GM12878 (cell line): ENCODE results near the gene TMEM232. TPM values are rescaled to one million over a fixed set of nuclear protein-coding genes. Genes with fewer than 3 reads are reported as not detected.

Experiments used
- ATAC-seq: fragments of 200-7000 bp; cut with Tn5 transposase; 3 replicates; pipeline ENCODE4 v1.9.1; 2020; ENCODE audit warnings: mild to moderate bottlenecking, moderate library complexity
- BruUV-seq: library from RNA; stranded (reverse); fragments of 400-500 nt; replicated peaks from 2 replicates; lab custom pipeline; 2021; lab: Mats Ljungman, UMichigan
- CTCF ChIA-PET: fragments of 300-600 bp; sonication (Branson Sonifier 250); formaldehyde crosslinking; extraction: SDS; loops from one replicate; lab custom pipeline; 2021; ENCODE audit warnings: inconsistent platforms; lab: Yijun Ruan, JAX
- POLR2A ChIA-PET: fragments of 350-600 bp; formaldehyde crosslinking; extraction: SDS; loops from one replicate; lab custom pipeline; 2021; ENCODE audit warnings: inconsistent platforms; lab: Charles Lee
- RAD21 ChIA-PET: fragments of 300-600 bp; sonication (Branson Sonifier 250); formaldehyde crosslinking; loops from one replicate; lab custom pipeline; 2023; ENCODE audit warnings: antibody characterized with exemption; ENCODE audit not compliant: unreplicated experiment; lab: Charles Lee
- SMC1A ChIA-PET: fragments of 300-600 bp; sonication (Branson Sonifier 250); formaldehyde crosslinking; loops from one replicate; lab custom pipeline; 2023; ENCODE audit not compliant: unreplicated experiment, uncharacterized antibody; lab: Charles Lee
- DNase-seq: peaks from one replicate; pipeline ENCODE4 v3.0.0-alpha.2; 2011; ENCODE audit warnings: low read depth, low spot score
- FAIRE-seq: peaks from 3 replicates; lab custom pipeline; 2011; peaks lifted over from hg19 to GRCh38; lab: Jason Lieb, UNC
- H2AFZ ChIP-seq: 2 replicates; pipeline ENCODE4 v1.6.0; 2011; ENCODE audit warnings: low read depth, low read length, control low read depth; ENCODE audit not compliant: control insufficient read depth
- H3K27ac ChIP-seq: 2 replicates; pipeline ENCODE4 v1.5.1; 2011; ENCODE audit warnings: control low read depth; ENCODE audit not compliant: control insufficient read depth, insufficient read depth
- H3K27me3 ChIP-seq, 2 experiments: replicated peaks in 1 of 2; 2 replicates each; pipeline versions ENCODE4 v1.6.0 to v1.6.1; 2011; ENCODE audit warnings: low read length in 1 of 2; ENCODE audit not compliant: control insufficient read depth in 2 of 2, insufficient read depth in 2 of 2
- H3K36me3 ChIP-seq, 2 experiments: 2 replicates each; pipeline ENCODE4 v1.5.1; 2011; ENCODE audit warnings: low read length in 1 of 2; ENCODE audit not compliant: control insufficient read depth in 2 of 2, insufficient read depth in 2 of 2
- H3K4me1 ChIP-seq: 2 replicates; pipeline ENCODE4 v1.6.1; 2011; ENCODE audit warnings: mild to moderate bottlenecking, low read length, moderate library complexity, mixed read lengths; ENCODE audit not compliant: control insufficient read depth, insufficient read depth
- H3K4me2 ChIP-seq: 2 replicates; pipeline ENCODE4 v1.6.0; 2011; ENCODE audit warnings: control low read depth; ENCODE audit not compliant: control insufficient read depth, insufficient read depth
- H3K4me3 ChIP-seq: fragments of 200-600 bp; sonication (generic); 2 replicates; pipeline ENCODE4 v1.5.1; 2016
- H3K79me2 ChIP-seq: 2 replicates; pipeline ENCODE4 v1.6.0; 2011; ENCODE audit warnings: low read length; ENCODE audit not compliant: control insufficient read depth, insufficient read depth
- H3K9ac ChIP-seq: 2 replicates; pipeline ENCODE4 v1.8.0; 2011; ENCODE audit warnings: low read length, control low read depth, mixed read lengths; ENCODE audit not compliant: control insufficient read depth, insufficient read depth
- H3K9me3 ChIP-seq: replicated peaks from 3 replicates; pipeline ENCODE4 v1.5.1; 2011; ENCODE audit warnings: mild to moderate bottlenecking, low read length; ENCODE audit not compliant: control insufficient read depth, insufficient read depth
- H4K20me1 ChIP-seq: 2 replicates; pipeline ENCODE4 v1.6.0; 2011; ENCODE audit not compliant: control insufficient read depth, insufficient read depth
- ASH2L ChIP-seq: fragments of 300-600, 200-600 bp; sonication (generic); IDR thresholded peaks from 2 replicates; pipeline ENCODE4 v1.6.1; 2017; ENCODE audit warnings: low read depth, mild to moderate bottlenecking, borderline replicate concordance
- ATF7 ChIP-seq: fragments of 450-650 bp; IDR thresholded peaks from 2 replicates; pipeline ENCODE4 v1.6.1; 2016; ENCODE audit warnings: low read depth, mild to moderate bottlenecking
- BCL11A ChIP-seq: IDR thresholded peaks from 2 replicates; pipeline ENCODE4 v1.6.1; 2011; ENCODE audit warnings: low read depth, low read length
- BMI1 ChIP-seq: fragments of 450-650 bp; IDR thresholded peaks from 2 replicates; pipeline ENCODE4 v1.6.1; 2016; ENCODE audit warnings: mild to moderate bottlenecking, moderate library complexity, borderline replicate concordance
- CREM ChIP-seq: IDR thresholded peaks from 2 replicates; pipeline ENCODE4 v1.6.1; 2014; ENCODE audit warnings: antibody characterized with exemption, low read depth
- IKZF1 ChIP-seq: fragments of 450-650 bp; conservative IDR thresholded peaks from 2 replicates; pipeline ENCODE4 v1.6.1; 2017; ENCODE audit warnings: antibody characterized with exemption, mild to moderate bottlenecking
- IKZF2 ChIP-seq, 2 experiments: fragments of 450-650 bp; IDR thresholded peaks; 2 replicates each; pipeline ENCODE4 v1.6.1; 2017; ENCODE audit warnings: mild to moderate bottlenecking in 2 of 2, moderate library complexity in 2 of 2
- MEF2B ChIP-seq: fragments of 450-650 bp; IDR thresholded peaks from 2 replicates; pipeline ENCODE4 v1.6.1; 2018; ENCODE audit warnings: mild to moderate bottlenecking, moderate library complexity; ENCODE audit not compliant: partially characterized antibody, poor library complexity, severe bottlenecking
- MTA2 ChIP-seq: fragments of 450-650 bp; IDR thresholded peaks from 2 replicates; pipeline ENCODE4 v1.6.1; 2016; ENCODE audit warnings: low read depth, mild to moderate bottlenecking, moderate library complexity
- NFIC ChIP-seq: IDR thresholded peaks from 2 replicates; pipeline ENCODE4 v1.6.1; 2012; ENCODE audit warnings: low read depth, mild to moderate bottlenecking, inconsistent platforms, low read length, moderate library complexity
- NFYA ChIP-seq: IDR thresholded peaks from 2 replicates; pipeline ENCODE4 v1.6.1; 2011; ENCODE audit warnings: low read depth, mild to moderate bottlenecking, low read length, improper control_type of control experiment, borderline replicate concordance
- NR2C2 ChIP-seq: IDR thresholded peaks from 2 replicates; pipeline ENCODE4 v1.6.1; 2011; ENCODE audit warnings: borderline replicate concordance, low read depth; ENCODE audit not compliant: control insufficient read depth, insufficient read length
- RUNX3 ChIP-seq: IDR thresholded peaks from 2 replicates; pipeline ENCODE4 v1.6.1; 2012; ENCODE audit warnings: low read length, inconsistent platforms
- SMAD5 ChIP-seq: IDR thresholded peaks from 2 replicates; pipeline ENCODE4 v1.6.1; 2016; ENCODE audit warnings: antibody characterized with exemption, low read depth
- SPI1 ChIP-seq: IDR thresholded peaks from 2 replicates; pipeline ENCODE4 v1.6.1; 2011; ENCODE audit warnings: low read depth, mild to moderate bottlenecking, low read length, moderate library complexity, borderline replicate concordance; ENCODE audit not compliant: insufficient read depth
- SRF ChIP-seq, 2 experiments: IDR thresholded peaks; 2 replicates each; pipeline ENCODE4 v1.6.1; 2011; ENCODE audit warnings: low read depth in 2 of 2, low read length in 2 of 2, mild to moderate bottlenecking in 1 of 2, moderate library complexity in 1 of 2
- SUPT20H ChIP-seq: IDR thresholded peaks from 2 replicates; pipeline ENCODE4 v1.6.1; 2011; ENCODE audit warnings: low read depth, mild to moderate bottlenecking, low read length, moderate library complexity, borderline replicate concordance; ENCODE audit not compliant: control insufficient read depth
- ZBED1 ChIP-seq: IDR thresholded peaks from 2 replicates; pipeline ENCODE4 v1.6.1; 2016; ENCODE audit warnings: borderline replicate concordance
- ZNF207 ChIP-seq: fragments of 450-650 bp; IDR thresholded peaks from 2 replicates; pipeline ENCODE4 v1.6.1; 2014; ENCODE audit warnings: antibody characterized with exemption, mild to moderate bottlenecking, borderline replicate concordance
- ZNF24 ChIP-seq: fragments of 450-650 bp; IDR thresholded peaks from 2 replicates; pipeline ENCODE4 v1.6.1; 2017; ENCODE audit warnings: antibody characterized with exemption, mild to moderate bottlenecking
- ZNF274 ChIP-seq: IDR thresholded peaks from one replicate; pipeline ENCODE4 v1.8.0; 2011; ENCODE audit not compliant: insufficient read length, insufficient read depth
- WGBS: methylation state at CpG from one replicate; pipeline ENCODE4 v1.1.6; 2016; ENCODE audit warnings: low lambda C conversion rate; ENCODE audit not compliant: insufficient replicate concordance, insufficient coverage; ENCODE audit errors: missing lambda C conversion rate; 5-methylcytosine and 5-hydroxymethylcytosine counted together
- in situ Hi-C: fragments of 300-500 bp; cut with MboI; formaldehyde crosslinking; loops from 9 replicates; pipeline ENCODE4 v1.14.3; 2018; ENCODE audit warnings: mixed read lengths
- intact Hi-C: fragments of 100-400 bp; cut with micrococcal nuclease; formaldehyde crosslinking; loops from one replicate; pipeline ENCODE4 v1.14.2; 2022; ENCODE audit not compliant: unreplicated experiment
- polyA plus RNA-seq, 11 experiments: library from polyadenylated mRNA; depleted of rRNA in 4 of 11; unstranded in 6 of 11; stranded (reverse) in 5 of 11; fragments of >200 nt; fragmentation: Nextera tagmentation in 4 of 11; fragmentation: Illumina TruSeq in 1 of 11; extraction: Ambion mirVana in 4 of 11; extraction: Trizol in 1 of 11; gene quantifications; 1 replicate in 1 of 11; 2 replicates in 10 of 11; pipeline versions ENCODE4 v1.2.1 to v1.2.3, GENCODE V29; 2011 to 2016; ENCODE audit warnings: inconsistent platforms in 2 of 11, missing spikeins in 2 of 11, low read depth in 1 of 11
- total RNA-seq, 4 experiments: library from RNA; depleted of rRNA in 3 of 4; stranded (reverse); fragments of >200 nt in 3 of 4; fragmentation: Illumina TruSeq in 1 of 4; extraction: Trizol in 1 of 4; gene quantifications; 2 replicates each; pipeline versions ENCODE4 v1.2.1 to v1.2.3, GENCODE V29; 2013 to 2021
- TF ChIP-seq, protein P1 (sequence below): IDR thresholded peaks from 2 replicates; pipeline ENCODE4 v1.6.1; 2012; ENCODE audit warnings: low read length, inconsistent platforms
- TF ChIP-seq, protein P2 (sequence below): IDR thresholded peaks from 2 replicates; pipeline ENCODE4 v1.6.1; 2012; ENCODE audit warnings: low read depth, low read length, improper control_type of control experiment
- TF ChIP-seq, protein P3 (sequence below): fragments of 450-650 bp; IDR thresholded peaks from 2 replicates; pipeline ENCODE4 v1.6.1; 2017; ENCODE audit warnings: borderline replicate concordance

The TMEM232 gene
- total and polyA plus RNA-seq, 10 of the 15 experiments (the other 5 are each of a cell fraction or from before 2014, with no cell fraction given): 0.29 to 1.3 (median 0.91) TPM

DNA sequence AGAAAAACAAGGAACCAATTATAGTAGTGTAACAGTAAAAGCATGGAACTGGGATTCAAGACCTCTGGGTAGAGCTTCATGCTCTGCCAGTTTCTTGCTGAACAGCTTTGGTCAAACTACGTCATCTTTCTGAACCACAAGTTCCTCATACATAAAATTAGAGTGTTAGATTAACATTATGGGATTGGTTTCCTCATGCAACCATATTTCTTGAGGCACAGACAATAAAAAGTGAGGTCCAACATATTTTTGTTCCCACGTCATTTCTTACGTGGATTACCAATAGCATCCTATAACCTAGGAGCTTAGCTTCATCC, 354.8 kb downstream of the TMEM232 start:
- H4K20me1 ChIP-seq: no peaks in the 10 kb centered on the region
- CTCF ChIA-PET: no interaction called here
- peak; percentile 94 for ATAC-seq
- H3K4me1 ChIP-seq: no peaks in the 10 kb centered on the region
- WGBS: 25% methylated on average over 3 of the region's 3 CpGs
- in situ Hi-C loops: no loop called here
- no peaks in the 10 kb centered on the region for H3K27me3 ChIP-seq
- DNase-seq: peak; percentile 20
- H3K9ac ChIP-seq: no peak overlapping the region
- BruUV-seq: no TSS peak
- no peak overlapping the region for H3K27ac ChIP-seq
- H3K4me2 ChIP-seq: no peak overlapping the region
- POLR2A ChIA-PET: no interaction called here
- SMC1A ChIA-PET: no interaction called here
- H3K4me3 ChIP-seq: no peak overlapping the region
- FAIRE-seq: peak; percentile 73
- no peaks in the 10 kb centered on the region for H3K79me2 ChIP-seq
- intact Hi-C loops: no loop called here
- H3K36me3 ChIP-seq: no peaks in the 10 kb centered on the region
- no peak overlapping the region for H2AFZ ChIP-seq
- RAD21 ChIA-PET: no interaction called here
- no peaks in the 10 kb centered on the region for H3K9me3 ChIP-seq
- TF ChIP-seq NR2C2 (no peak), ZNF207 (no peak), BMI1 (0 out of 2 replicates have a peak, but pooled peaks have one; percentile 28), NFIC (peak; percentile 44; the same call in 1 of the 2 replicates), SRF (IDR thresholded peaks at IDR 0.05; ENCODE audit: low read depth in 2 of 2, low read length in 2 of 2) (no peak), SPI1 (peak; percentile 40; the same call in 1 of the 2 replicates), MTA2 (peak; percentile 61; the same call in 1 of the 2 replicates), MEF2B (no peak), NFYA (no peak), IKZF2 (IDR thresholded peaks at IDR 0.05) (peak; percentile 26 to 49; a peak in 1 of 4 replicates), ZNF24 (no peak), RUNX3 (peak; percentile 80), BCL11A (peak; percentile 47; the same call in 1 of the 2 replicates), SMAD5 (no peak), CREM (peak; percentile 40; the same call in 1 of the 2 replicates), ZNF274 (no peak), SUPT20H (no peak), ATF7 (peak; percentile 77), IKZF1 (0 out of 2 replicates have a peak, but pooled peaks have one; percentile 29), ZBED1 (no peak), ASH2L (no peak)
- TF ChIP-seq, protein P1, sequence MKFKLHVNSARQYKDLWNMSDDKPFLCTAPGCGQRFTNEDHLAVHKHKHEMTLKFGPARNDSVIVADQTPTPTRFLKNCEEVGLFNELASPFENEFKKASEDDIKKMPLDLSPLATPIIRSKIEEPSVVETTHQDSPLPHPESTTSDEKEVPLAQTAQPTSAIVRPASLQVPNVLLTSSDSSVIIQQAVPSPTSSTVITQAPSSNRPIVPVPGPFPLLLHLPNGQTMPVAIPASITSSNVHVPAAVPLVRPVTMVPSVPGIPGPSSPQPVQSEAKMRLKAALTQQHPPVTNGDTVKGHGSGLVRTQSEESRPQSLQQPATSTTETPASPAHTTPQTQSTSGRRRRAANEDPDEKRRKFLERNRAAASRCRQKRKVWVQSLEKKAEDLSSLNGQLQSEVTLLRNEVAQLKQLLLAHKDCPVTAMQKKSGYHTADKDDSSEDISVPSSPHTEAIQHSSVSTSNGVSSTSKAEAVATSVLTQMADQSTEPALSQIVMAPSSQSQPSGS: peak; percentile 56
- TF ChIP-seq, protein P2, sequence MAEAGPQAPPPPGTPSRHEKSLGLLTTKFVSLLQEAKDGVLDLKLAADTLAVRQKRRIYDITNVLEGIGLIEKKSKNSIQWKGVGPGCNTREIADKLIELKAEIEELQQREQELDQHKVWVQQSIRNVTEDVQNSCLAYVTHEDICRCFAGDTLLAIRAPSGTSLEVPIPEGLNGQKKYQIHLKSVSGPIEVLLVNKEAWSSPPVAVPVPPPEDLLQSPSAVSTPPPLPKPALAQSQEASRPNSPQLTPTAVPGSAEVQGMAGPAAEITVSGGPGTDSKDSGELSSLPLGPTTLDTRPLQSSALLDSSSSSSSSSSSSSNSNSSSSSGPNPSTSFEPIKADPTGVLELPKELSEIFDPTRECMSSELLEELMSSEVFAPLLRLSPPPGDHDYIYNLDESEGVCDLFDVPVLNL: no peak
- TF ChIP-seq, protein P3, sequence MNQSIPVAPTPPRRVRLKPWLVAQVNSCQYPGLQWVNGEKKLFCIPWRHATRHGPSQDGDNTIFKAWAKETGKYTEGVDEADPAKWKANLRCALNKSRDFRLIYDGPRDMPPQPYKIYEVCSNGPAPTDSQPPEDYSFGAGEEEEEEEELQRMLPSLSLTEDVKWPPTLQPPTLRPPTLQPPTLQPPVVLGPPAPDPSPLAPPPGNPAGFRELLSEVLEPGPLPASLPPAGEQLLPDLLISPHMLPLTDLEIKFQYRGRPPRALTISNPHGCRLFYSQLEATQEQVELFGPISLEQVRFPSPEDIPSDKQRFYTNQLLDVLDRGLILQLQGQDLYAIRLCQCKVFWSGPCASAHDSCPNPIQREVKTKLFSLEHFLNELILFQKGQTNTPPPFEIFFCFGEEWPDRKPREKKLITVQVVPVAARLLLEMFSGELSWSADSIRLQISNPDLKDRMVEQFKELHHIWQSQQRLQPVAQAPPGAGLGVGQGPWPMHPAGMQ: no peak
